GM23338 (cell line): ENCODE measurements around the gene ZNF19.

Experiments
- CREB1 ChIP-seq: fragments of 250-450 bp; sonication (Bioruptor Pico); IDR thresholded peaks from 2 replicates; pipeline ENCODE4 v1.5.0; 2020; ENCODE audit warnings: low read depth, mild to moderate bottlenecking, moderate library complexity
- ETS1 ChIP-seq: IDR thresholded peaks from 2 replicates; pipeline ENCODE4 v1.6.1; 2016; ENCODE audit warnings: antibody characterized with exemption
- EZH2 ChIP-seq: fragments of 200-600 bp; sonication (generic); IDR thresholded peaks from one replicate; pipeline ENCODE4 v1.8.0; 2017; ENCODE audit warnings: antibody characterized with exemption, mild to moderate bottlenecking, low read depth; ENCODE audit not compliant: unreplicated experiment
- EZH2phosphoT487 ChIP-seq: fragments of 200-600 bp; sonication (generic); IDR thresholded peaks from one replicate; pipeline ENCODE4 v1.8.1; 2018; ENCODE audit warnings: antibody characterized with exemption; ENCODE audit not compliant: unreplicated experiment
- JUNB ChIP-seq: IDR thresholded peaks from one replicate; pipeline ENCODE4 v1.6.1; 2016; ENCODE audit warnings: antibody characterized with exemption; ENCODE audit not compliant: unreplicated experiment
- POLR2AphosphoS5 ChIP-seq: IDR thresholded peaks from 2 replicates; pipeline ENCODE4 v1.6.1; 2016; ENCODE audit warnings: antibody characterized with exemption, low read depth
- STAT1 ChIP-seq: IDR thresholded peaks from one replicate; pipeline ENCODE4 v1.6.1; 2016; ENCODE audit warnings: antibody characterized with exemption; ENCODE audit not compliant: unreplicated experiment
- ZNF114 ChIP-seq: fragments of 250-450 bp; sonication (Bioruptor Pico); IDR thresholded peaks from 2 replicates; pipeline ENCODE4 v1.5.0; 2020; ENCODE audit warnings: mild to moderate bottlenecking, moderate library complexity
- ZNF331 ChIP-seq: fragments of 250-450 bp; sonication (Bioruptor Pico); IDR thresholded peaks from 2 replicates; pipeline ENCODE4 v1.5.0; 2020; ENCODE audit warnings: low read depth, mild to moderate bottlenecking, moderate library complexity
- TF ChIP-seq, protein P1 (sequence below), 2 experiments: fragments of 200-600 bp in 1 of 2; sonication (generic) in 1 of 2; conservative IDR thresholded peaks; 2 replicates each; pipeline versions ENCODE4 v1.5.1 to v1.6.1; 2016 to 2017; ENCODE audit warnings: antibody characterized with exemption in 2 of 2, low read depth in 2 of 2, mild to moderate bottlenecking in 2 of 2, moderate library complexity in 1 of 2
- TF ChIP-seq, protein P2 (sequence below): IDR thresholded peaks from one replicate; pipeline ENCODE4 v1.6.1; 2018; ENCODE audit warnings: antibody characterized with exemption; ENCODE audit not compliant: unreplicated experiment
- TF ChIP-seq, protein P3 (sequence below): fragments of 250-450 bp; sonication (Bioruptor Pico); IDR thresholded peaks from 2 replicates; pipeline ENCODE4 v1.5.0; 2020; ENCODE audit warnings: mild to moderate bottlenecking, moderate library complexity

- TF ChIP-seq, protein P1, sequence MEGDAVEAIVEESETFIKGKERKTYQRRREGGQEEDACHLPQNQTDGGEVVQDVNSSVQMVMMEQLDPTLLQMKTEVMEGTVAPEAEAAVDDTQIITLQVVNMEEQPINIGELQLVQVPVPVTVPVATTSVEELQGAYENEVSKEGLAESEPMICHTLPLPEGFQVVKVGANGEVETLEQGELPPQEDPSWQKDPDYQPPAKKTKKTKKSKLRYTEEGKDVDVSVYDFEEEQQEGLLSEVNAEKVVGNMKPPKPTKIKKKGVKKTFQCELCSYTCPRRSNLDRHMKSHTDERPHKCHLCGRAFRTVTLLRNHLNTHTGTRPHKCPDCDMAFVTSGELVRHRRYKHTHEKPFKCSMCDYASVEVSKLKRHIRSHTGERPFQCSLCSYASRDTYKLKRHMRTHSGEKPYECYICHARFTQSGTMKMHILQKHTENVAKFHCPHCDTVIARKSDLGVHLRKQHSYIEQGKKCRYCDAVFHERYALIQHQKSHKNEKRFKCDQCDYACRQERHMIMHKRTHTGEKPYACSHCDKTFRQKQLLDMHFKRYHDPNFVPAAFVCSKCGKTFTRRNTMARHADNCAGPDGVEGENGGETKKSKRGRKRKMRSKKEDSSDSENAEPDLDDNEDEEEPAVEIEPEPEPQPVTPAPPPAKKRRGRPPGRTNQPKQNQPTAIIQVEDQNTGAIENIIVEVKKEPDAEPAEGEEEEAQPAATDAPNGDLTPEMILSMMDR (conservative IDR thresholded peaks at IDR 0.05; ENCODE audit: low read depth in 2 of 2): no peak
- TF ChIP-seq EZH2 (no peak), POLR2AphosphoS5 (no peak), JUNB (no peak), ZNF331 (CRISPR knock-in tag) (no peak), CREB1 (no peak), EZH2phosphoT487 (no peak), ZNF114 (CRISPR knock-in tag) (no peak), ETS1 (no peak), STAT1 (no peak)
- TF ChIP-seq, protein P2, sequence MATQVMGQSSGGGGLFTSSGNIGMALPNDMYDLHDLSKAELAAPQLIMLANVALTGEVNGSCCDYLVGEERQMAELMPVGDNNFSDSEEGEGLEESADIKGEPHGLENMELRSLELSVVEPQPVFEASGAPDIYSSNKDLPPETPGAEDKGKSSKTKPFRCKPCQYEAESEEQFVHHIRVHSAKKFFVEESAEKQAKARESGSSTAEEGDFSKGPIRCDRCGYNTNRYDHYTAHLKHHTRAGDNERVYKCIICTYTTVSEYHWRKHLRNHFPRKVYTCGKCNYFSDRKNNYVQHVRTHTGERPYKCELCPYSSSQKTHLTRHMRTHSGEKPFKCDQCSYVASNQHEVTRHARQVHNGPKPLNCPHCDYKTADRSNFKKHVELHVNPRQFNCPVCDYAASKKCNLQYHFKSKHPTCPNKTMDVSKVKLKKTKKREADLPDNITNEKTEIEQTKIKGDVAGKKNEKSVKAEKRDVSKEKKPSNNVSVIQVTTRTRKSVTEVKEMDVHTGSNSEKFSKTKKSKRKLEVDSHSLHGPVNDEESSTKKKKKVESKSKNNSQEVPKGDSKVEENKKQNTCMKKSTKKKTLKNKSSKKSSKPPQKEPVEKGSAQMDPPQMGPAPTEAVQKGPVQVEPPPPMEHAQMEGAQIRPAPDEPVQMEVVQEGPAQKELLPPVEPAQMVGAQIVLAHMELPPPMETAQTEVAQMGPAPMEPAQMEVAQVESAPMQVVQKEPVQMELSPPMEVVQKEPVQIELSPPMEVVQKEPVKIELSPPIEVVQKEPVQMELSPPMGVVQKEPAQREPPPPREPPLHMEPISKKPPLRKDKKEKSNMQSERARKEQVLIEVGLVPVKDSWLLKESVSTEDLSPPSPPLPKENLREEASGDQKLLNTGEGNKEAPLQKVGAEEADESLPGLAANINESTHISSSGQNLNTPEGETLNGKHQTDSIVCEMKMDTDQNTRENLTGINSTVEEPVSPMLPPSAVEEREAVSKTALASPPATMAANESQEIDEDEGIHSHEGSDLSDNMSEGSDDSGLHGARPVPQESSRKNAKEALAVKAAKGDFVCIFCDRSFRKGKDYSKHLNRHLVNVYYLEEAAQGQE: no peak
- TF ChIP-seq, protein P3, sequence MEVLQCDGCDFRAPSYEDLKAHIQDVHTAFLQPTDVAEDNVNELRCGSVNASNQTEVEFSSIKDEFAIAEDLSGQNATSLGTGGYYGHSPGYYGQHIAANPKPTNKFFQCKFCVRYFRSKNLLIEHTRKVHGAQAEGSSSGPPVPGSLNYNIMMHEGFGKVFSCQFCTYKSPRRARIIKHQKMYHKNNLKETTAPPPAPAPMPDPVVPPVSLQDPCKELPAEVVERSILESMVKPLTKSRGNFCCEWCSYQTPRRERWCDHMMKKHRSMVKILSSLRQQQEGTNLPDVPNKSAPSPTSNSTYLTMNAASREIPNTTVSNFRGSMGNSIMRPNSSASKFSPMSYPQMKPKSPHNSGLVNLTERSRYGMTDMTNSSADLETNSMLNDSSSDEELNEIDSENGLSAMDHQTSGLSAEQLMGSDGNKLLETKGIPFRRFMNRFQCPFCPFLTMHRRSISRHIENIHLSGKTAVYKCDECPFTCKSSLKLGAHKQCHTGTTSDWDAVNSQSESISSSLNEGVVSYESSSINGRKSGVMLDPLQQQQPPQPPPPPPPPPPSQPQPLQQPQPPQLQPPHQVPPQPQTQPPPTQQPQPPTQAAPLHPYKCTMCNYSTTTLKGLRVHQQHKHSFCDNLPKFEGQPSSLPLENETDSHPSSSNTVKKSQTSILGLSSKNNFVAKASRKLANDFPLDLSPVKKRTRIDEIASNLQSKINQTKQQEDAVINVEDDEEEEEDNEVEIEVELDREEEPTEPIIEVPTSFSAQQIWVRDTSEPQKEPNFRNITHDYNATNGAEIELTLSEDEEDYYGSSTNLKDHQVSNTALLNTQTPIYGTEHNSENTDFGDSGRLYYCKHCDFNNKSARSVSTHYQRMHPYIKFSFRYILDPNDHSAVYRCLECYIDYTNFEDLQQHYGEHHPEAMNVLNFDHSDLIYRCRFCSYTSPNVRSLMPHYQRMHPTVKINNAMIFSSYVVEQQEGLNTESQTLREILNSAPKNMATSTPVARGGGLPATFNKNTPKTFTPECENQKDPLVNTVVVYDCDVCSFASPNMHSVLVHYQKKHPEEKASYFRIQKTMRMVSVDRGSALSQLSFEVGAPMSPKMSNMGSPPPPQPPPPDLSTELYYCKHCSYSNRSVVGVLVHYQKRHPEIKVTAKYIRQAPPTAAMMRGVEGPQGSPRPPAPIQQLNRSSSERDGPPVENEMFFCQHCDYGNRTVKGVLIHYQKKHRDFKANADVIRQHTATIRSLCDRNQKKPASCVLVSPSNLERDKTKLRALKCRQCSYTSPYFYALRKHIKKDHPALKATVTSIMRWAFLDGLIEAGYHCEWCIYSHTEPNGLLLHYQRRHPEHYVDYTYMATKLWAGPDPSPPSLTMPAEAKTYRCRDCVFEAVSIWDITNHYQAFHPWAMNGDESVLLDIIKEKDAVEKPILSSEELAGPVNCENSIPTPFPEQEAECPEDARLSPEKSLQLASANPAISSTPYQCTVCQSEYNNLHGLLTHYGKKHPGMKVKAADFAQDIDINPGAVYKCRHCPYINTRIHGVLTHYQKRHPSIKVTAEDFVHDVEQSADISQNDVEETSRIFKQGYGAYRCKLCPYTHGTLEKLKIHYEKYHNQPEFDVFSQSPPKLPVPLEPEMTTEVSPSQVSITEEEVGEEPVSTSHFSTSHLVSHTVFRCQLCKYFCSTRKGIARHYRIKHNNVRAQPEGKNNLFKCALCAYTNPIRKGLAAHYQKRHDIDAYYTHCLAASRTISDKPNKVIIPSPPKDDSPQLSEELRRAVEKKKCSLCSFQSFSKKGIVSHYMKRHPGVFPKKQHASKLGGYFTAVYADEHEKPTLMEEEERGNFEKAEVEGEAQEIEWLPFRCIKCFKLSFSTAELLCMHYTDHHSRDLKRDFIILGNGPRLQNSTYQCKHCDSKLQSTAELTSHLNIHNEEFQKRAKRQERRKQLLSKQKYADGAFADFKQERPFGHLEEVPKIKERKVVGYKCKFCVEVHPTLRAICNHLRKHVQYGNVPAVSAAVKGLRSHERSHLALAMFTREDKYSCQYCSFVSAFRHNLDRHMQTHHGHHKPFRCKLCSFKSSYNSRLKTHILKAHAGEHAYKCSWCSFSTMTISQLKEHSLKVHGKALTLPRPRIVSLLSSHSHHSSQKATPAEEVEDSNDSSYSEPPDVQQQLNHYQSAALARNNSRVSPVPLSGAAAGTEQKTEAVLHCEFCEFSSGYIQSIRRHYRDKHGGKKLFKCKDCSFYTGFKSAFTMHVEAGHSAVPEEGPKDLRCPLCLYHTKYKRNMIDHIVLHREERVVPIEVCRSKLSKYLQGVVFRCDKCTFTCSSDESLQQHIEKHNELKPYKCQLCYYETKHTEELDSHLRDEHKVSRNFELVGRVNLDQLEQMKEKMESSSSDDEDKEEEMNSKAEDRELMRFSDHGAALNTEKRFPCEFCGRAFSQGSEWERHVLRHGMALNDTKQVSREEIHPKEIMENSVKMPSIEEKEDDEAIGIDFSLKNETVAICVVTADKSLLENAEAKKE (CRISPR knock-in tag): no peak
These were observed 49.6 kb downstream of the ZNF19 start for GRCh38 chr16:71439523-71439922.
